Activated CD4-positive, alpha-beta memory T cell treated with anti-CD3 and anti-CD28 coated beads for 36 hours (primary cell): ENCODE data around the gene KHDC3L. TPM values are rescaled to one million over a fixed set of nuclear protein-coding genes. Genes with fewer than 3 reads are reported as not detected.

Experiments used
- CTCF ChIA-PET: fragments of 350-600 bp; sonication (Branson Sonifier 250); formaldehyde crosslinking; loops from one replicate; lab custom pipeline; 2021; ENCODE audit warnings: antibody characterized with exemption, inconsistent platforms; lab: Charles Lee
- POLR2A ChIA-PET: fragments of 350-600 bp; sonication (Branson Sonifier 250); formaldehyde crosslinking; loops from one replicate; lab custom pipeline; 2021; ENCODE audit warnings: antibody characterized with exemption; lab: Charles Lee
- DNase-seq: peaks from one replicate; pipeline ENCODE4 v3.0.0-alpha.2; 2020
- H3K27ac Mint-ChIP-seq: one replicate; pipeline ENCODE4 v1.8.0; 2021; ENCODE audit warnings: mixed read lengths
- H3K27me3 Mint-ChIP-seq: one replicate; pipeline ENCODE4 v1.8.0; 2021; ENCODE audit warnings: mixed read lengths
- H3K36me3 Mint-ChIP-seq: one replicate; pipeline ENCODE4 v1.8.0; 2021; ENCODE audit warnings: mixed read lengths
- H3K4me1 Mint-ChIP-seq: one replicate; pipeline ENCODE4 v1.8.0; 2021; ENCODE audit warnings: low read depth, mixed read lengths
- H3K4me3 Mint-ChIP-seq: one replicate; pipeline ENCODE4 v1.8.0; 2021; ENCODE audit warnings: mild to moderate bottlenecking, mixed read lengths
- H3K9me3 Mint-ChIP-seq: one replicate; pipeline ENCODE4 v1.8.0; 2021; ENCODE audit warnings: mixed read lengths
- intact Hi-C: fragments of 100-400 bp; cut with micrococcal nuclease; formaldehyde crosslinking; loops from one replicate; pipeline ENCODE4 v1.15.1; 2023
- total RNA-seq, 2 experiments: library from RNA; stranded (reverse); gene quantifications; one replicate each; pipeline ENCODE4 v1.2.3, GENCODE V29; 2021

The KHDC3L gene
- total RNA-seq, 2 experiments from 2014 or later: not detected

DNA sequence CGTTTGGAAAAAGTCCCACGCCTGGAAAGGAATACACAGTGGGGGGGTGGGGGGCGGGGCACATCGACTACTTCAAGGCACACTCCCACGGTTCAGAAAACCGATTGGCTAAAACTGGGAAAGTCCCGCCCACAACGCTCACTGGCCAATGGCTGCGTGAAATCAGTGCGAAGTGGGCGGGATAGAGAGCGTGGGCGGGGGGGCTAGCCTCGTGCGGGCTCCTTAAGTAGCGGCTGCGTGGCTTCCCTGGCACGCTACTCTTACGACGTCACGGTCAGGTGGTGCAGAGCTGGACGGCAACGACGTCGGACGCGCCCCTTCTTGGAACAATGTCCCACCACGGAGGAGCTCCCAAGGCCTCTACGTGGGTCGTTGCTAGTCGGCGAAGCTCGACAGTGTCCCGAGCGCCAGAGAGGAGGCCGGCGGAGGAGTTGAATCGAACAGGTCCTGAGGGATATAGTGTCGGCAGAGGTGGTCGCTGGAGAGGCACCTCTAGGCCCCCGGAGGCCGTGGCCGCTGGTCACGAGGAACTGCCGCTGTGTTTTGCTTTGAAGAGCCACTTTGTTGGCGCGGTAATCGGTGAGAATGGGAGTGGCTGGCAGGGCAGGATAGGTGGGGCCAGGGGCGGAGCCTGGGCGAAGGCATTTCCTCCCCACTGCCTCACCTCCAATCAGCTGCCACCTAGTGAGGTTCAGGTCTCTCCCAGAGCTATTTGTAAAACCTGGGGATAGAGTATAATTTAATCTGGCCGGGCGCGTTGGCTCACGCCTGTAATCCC, 32.3 kb downstream of the KHDC3L start, which contains the start of gene DDX43:
DDX43 (plus strand) TSS at position 252 of the 778 bp plus-strand sequence; CDS start at position 330, 78 bp downstream.
- H3K36me3 Mint-ChIP-seq: no peaks in the 10 kb centered on the region
- peak; percentile 44 for DNase-seq
- peak within 1 kb of the TSS; percentile 53 for H3K4me3 Mint-ChIP-seq
- H3K27me3 Mint-ChIP-seq: no peaks in the 10 kb centered on the region
- CTCF ChIA-PET: interaction anchor here (1.4 kb wide), 1 partner anchor 19 kb away, joined by 3 read pairs; no protein-coding TSS in a partner anchor
- H3K9me3 Mint-ChIP-seq: no peaks in the 10 kb centered on the region
- peaks cover 14% of the 10 kb centered on the region for H3K4me1 Mint-ChIP-seq
- H3K27ac Mint-ChIP-seq: peak within 1 kb of the TSS; percentile 23
- intact Hi-C loops: loop anchor here (5.0 kb wide), 1 partner anchor 68 kb away; the partner anchor contains the start of gene MTO1
- POLR2A ChIA-PET: interaction anchor here (1.0 kb wide), 1 partner anchor 119 kb away, joined by 3 read pairs; no protein-coding TSS in a partner anchor

DNA sequence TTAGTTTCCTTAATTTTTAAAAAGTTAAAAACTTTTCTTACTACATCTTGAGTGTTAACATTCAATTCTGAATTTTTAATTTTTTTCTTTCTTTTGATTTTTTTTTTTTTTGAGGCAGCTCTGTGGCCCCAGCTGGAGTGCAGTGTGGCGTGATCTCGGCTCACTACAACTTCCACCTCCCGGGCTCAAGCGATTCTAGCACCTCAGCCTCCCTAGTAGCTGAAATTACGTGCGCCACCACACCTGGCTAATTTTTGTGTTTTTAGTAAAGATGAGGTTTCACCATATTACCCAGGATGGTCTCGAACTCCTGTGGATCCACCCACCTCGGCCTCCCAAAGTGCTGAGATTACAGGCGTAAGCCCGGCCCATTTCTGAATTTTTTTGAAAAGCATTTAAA, 33.4 kb downstream of the KHDC3L start:
- no peak for DNase-seq
- intact Hi-C loops: no loop called here
- Mint-ChIP-seq H3K36me3 (no peaks in the 10 kb centered on the region), H3K27me3 (no peaks in the 10 kb centered on the region), H3K4me1 (peaks cover 12% of the 10 kb centered on the region), H3K4me3 (no peak overlapping the region), H3K27ac (no peak overlapping the region), H3K9me3 (no peaks in the 10 kb centered on the region)
- ChIA-PET POLR2A (no interaction called here), CTCF (interaction anchor here (0.7 to 1.4 kb wide), 2 partner anchors 18 to 780 kb away, joined by 3 read pairs; no protein-coding TSS in a partner anchor)

- ChIA-PET CTCF (interaction anchor here (1.1 kb wide), 1 partner anchor 12 kb away, joined by 3 read pairs; no protein-coding TSS in a partner anchor), POLR2A (interaction anchor here (1.8 kb wide), 1 partner anchor 12 kb away, joined by 4 read pairs; no protein-coding TSS in a partner anchor)
- H3K27me3 Mint-ChIP-seq: no peaks in the 10 kb centered on the region
- no peak overlapping the region for H3K4me3 Mint-ChIP-seq
- H3K9me3 Mint-ChIP-seq: no peaks in the 10 kb centered on the region
- no peaks in the 10 kb centered on the region for H3K4me1 Mint-ChIP-seq
- no peak overlapping the region for H3K27ac Mint-ChIP-seq
- intact Hi-C loops: no loop called here
- H3K36me3 Mint-ChIP-seq: no peaks in the 10 kb centered on the region
- DNase-seq: no peak
These were observed 38.2 kb downstream of the KHDC3L start for GRCh38 chr6:73400656-73401055.

DNA sequence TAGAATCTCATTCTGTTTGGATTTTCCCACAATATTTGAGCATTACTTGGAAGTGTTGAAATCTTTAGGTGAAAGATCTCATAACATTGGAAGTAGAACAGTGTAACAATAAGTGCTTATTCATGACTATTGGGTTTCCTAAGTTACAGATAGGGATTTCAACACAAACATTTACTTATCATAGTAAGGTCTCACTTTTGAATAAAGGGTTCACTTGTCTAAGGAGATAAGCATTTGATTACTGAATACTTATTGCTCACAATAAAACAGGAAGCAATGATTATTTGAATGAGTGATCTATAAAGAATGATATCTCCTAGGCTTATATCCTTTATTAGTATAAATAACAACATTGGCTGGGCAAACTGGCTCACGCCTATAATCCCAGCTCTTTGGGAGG, 46.9 kb downstream of the KHDC3L start:
- no peak overlapping the region for H3K27ac Mint-ChIP-seq
- intact Hi-C loops: no loop called here
- H3K27me3 Mint-ChIP-seq: no peaks in the 10 kb centered on the region
- H3K9me3 Mint-ChIP-seq: no peaks in the 10 kb centered on the region
- H3K36me3 Mint-ChIP-seq: no peaks in the 10 kb centered on the region
- POLR2A ChIA-PET: no interaction called here
- CTCF ChIA-PET: no interaction called here
- no peak overlapping the region for H3K4me3 Mint-ChIP-seq
- H3K4me1 Mint-ChIP-seq: no peaks in the 10 kb centered on the region
- DNase-seq: no peak

DNA sequence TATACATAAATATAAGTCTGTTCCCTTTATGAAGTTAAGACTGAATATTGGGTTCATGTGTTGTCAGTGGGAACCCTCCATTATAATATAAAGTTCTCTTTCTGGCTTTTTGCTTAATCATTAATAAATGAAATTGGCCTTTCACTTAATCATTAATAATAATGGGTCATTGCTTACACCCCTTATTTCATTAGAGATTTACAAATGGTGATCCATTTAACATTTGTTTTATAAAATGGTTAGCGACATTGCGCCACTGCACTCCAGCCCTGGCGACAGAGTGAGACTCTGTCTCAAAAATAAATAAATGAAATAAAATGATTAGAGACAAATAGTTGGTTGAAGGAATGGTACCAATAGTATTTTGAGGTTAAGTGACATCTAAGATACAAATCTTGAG, 50.6 kb downstream of the KHDC3L start:
- Mint-ChIP-seq H3K27ac (no peak overlapping the region), H3K36me3 (peaks cover 11% of the 10 kb centered on the region), H3K27me3 (no peaks in the 10 kb centered on the region), H3K4me1 (peaks cover under 1% of the 10 kb centered on the region), H3K9me3 (no peaks in the 10 kb centered on the region), H3K4me3 (no peak overlapping the region)
- intact Hi-C loops: no loop called here
- ChIA-PET POLR2A (no interaction called here), CTCF (no interaction called here)
- DNase-seq: no peak

Other genes with a start within 250 kb of the KHDC3L start
- gene KHDC1L, start 137.2 kb upstream of the KHDC3L start, total RNA-seq: not detected
- gene KHDC1, start 99.5 kb upstream of the KHDC3L start, total RNA-seq: 1 to 10 TPM; 4.0 to 4.6 TPM
- not detected for gene DPPA5, start 8.4 kb upstream of the KHDC3L start, total RNA-seq
- gene OOEP, start 7.2 kb downstream of the KHDC3L start, total RNA-seq: under 1 TPM in 1 of 2 experiments, not detected in 1; 0.45 TPM
- gene DDX43, start 32.2 kb downstream of the KHDC3L start, total RNA-seq: under 1 TPM; 0.15 to 0.29 TPM
- 10 to 100 TPM; 37.2 to 38.4 TPM for gene CGAS, start 89.6 kb downstream of the KHDC3L start, total RNA-seq
- 10 to 100 TPM; 40.7 to 47.7 TPM for gene MTO1, start 99.1 kb downstream of the KHDC3L start, total RNA-seq
- over 10,000 TPM; 16,691 to 17,144 TPM for gene EEF1A1, start 158.4 kb downstream of the KHDC3L start, total RNA-seq